ENCODE measurements around the gene NR1D1. TPM values are rescaled to one million over a fixed set of nuclear protein-coding genes. Genes with fewer than 3 reads are reported as not detected.

Gene NR1D1
- total RNA-seq, 1 experiment from 2014 or later, result 7.5 TPM

DNA sequence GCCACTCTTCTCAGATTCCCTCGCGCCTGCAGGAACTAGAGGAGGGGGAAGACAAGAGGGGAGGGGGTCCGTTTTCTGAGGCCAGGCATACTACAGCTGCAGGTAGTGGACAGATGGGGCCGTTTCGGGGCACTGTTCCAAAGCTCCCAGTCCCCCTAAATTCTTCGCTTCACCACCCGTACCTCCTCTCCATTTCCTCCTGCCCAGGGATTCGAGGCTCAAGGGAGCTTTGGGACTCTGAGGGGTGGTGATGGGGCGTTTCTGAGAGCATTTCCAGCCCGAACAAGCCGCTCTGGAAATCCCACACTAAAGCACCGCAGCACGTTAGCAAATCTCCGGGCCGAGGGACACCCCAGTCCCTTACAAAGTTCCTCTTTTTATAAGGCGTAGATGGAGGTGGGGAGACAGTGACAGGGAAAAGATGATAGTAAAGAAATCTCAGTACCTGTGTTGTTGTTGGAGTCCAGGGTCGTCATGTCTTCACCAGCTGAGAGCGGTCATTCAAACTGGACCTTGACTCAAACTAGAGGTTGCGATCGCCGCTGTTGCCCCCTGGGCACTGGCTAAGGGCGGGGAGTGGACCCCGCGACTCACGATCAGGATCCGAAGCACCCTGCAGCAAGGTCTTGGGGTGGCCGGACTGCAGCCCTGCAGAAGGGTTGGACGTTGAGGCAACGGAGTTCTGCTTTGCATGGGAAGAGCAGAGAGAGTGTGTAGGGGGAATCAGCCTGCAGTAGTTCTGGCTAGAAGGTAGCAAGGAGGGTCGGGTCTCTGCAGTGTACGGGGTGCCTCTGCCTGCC lies 570 bp downstream of the NR1D1 start:
- BruUV-seq (replicated peaks), result TSS peak; percentile 85
- no peak for DNase-seq (ENCODE audit: unreplicated experiment)
- Mint-ChIP-seq H3K4me3 (ENCODE audit: unreplicated experiment) (peak overlapping the region; percentile 95), H3K4me1 (ENCODE audit: insufficient read depth, unreplicated experiment) (peaks cover 38% of the 10 kb centered on the region), H3K27ac (ENCODE audit: low read depth, unreplicated experiment) (peak overlapping the region; percentile 94), H3K27me3 (ENCODE audit: insufficient read depth, unreplicated experiment) (no peaks in the 10 kb centered on the region), H3K9me3 (ENCODE audit: unreplicated experiment) (no peaks in the 10 kb centered on the region), H3K36me3 (ENCODE audit: insufficient read depth, unreplicated experiment) (peaks cover 37% of the 10 kb centered on the region)
- ChIA-PET CTCF (interaction anchor here (0.6 to 8.0 kb wide), 12 partner anchors 12 to 1594 kb away, joined by 3 to 86 read pairs (median 4); partner anchors contain the start of gene THRA), POLR2A (interaction anchor here (0.6 to 7.5 kb wide), 41 partner anchors 7 to 1419 kb away, joined by 3 to 340 read pairs (median 7); partner anchors contain the start of genes CASC3, CDK12, CSF3 and KRT15)
- TF ChIP-seq, protein P1, sequence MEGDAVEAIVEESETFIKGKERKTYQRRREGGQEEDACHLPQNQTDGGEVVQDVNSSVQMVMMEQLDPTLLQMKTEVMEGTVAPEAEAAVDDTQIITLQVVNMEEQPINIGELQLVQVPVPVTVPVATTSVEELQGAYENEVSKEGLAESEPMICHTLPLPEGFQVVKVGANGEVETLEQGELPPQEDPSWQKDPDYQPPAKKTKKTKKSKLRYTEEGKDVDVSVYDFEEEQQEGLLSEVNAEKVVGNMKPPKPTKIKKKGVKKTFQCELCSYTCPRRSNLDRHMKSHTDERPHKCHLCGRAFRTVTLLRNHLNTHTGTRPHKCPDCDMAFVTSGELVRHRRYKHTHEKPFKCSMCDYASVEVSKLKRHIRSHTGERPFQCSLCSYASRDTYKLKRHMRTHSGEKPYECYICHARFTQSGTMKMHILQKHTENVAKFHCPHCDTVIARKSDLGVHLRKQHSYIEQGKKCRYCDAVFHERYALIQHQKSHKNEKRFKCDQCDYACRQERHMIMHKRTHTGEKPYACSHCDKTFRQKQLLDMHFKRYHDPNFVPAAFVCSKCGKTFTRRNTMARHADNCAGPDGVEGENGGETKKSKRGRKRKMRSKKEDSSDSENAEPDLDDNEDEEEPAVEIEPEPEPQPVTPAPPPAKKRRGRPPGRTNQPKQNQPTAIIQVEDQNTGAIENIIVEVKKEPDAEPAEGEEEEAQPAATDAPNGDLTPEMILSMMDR (IDR thresholded peaks at IDR 0.05; ENCODE audit: unreplicated experiment), result no peak
- intact Hi-C loops (cut with micrococcal nuclease), result no loop called here

DNA sequence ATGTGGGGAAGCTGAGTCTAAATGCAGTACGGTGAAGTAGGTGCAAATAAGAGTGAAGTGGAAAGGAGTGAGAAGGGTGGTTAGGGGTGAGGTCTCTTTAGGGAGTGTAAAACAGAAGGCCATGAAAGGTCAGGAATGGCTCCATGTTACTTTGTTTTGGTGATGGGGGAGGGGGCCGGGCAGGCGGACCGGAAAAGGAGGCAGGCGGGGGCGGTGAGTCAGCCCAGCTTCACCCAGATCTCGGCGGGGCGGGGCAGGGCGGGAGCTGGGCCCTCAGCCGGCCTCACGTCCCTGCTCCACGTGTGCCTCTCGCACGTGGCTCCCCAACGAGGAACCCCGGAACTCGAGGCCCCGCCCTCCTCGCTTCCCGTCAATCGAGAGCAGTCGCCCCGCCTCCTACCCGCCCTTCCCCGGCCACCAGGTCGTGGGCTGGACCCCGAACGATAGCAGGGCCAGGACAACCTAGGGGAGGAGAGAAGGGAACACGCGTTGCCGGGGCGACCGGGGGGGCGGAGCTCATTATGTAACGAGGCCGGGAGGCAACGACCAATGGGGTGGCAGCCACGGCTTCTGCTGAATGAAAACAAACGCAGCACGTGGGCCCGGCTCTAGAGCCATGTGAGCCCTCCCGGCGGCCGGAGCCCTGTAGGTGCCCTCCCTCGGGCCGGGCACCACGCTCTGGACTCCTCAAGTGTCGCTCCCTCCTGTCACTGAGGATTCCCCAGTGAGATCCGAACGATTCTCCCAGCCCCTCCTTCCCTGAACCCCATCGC lies 1.4 kb downstream of the NR1D1 start:
- Mint-ChIP-seq H3K27me3 (ENCODE audit: insufficient read depth, unreplicated experiment) (no peaks in the 10 kb centered on the region), H3K27ac (ENCODE audit: low read depth, unreplicated experiment) (peak overlapping the region; percentile 94), H3K4me3 (ENCODE audit: unreplicated experiment) (peak overlapping the region; percentile 95), H3K4me1 (ENCODE audit: insufficient read depth, unreplicated experiment) (peaks cover 31% of the 10 kb centered on the region), H3K36me3 (ENCODE audit: insufficient read depth, unreplicated experiment) (peaks cover 45% of the 10 kb centered on the region), H3K9me3 (ENCODE audit: unreplicated experiment) (no peaks in the 10 kb centered on the region)
- TF ChIP-seq, protein P1 (IDR thresholded peaks at IDR 0.05; ENCODE audit: unreplicated experiment), result no peak
- DNase-seq (ENCODE audit: unreplicated experiment), result peak; percentile 100
- BruUV-seq (replicated peaks), result no TSS peak
- CTCF ChIA-PET, result interaction anchor here (0.6 to 8.0 kb wide), 11 partner anchors 8 to 706 kb away, joined by 3 to 86 read pairs (median 3); no protein-coding TSS in a partner anchor
- POLR2A ChIA-PET, result interaction anchor here (0.6 to 7.5 kb wide), 38 partner anchors 8 to 1420 kb away, joined by 3 to 340 read pairs (median 7); partner anchors contain the start of genes CASC3, CSF3, KRT15 and MED24
- intact Hi-C loops (cut with micrococcal nuclease), result no loop called here

DNA sequence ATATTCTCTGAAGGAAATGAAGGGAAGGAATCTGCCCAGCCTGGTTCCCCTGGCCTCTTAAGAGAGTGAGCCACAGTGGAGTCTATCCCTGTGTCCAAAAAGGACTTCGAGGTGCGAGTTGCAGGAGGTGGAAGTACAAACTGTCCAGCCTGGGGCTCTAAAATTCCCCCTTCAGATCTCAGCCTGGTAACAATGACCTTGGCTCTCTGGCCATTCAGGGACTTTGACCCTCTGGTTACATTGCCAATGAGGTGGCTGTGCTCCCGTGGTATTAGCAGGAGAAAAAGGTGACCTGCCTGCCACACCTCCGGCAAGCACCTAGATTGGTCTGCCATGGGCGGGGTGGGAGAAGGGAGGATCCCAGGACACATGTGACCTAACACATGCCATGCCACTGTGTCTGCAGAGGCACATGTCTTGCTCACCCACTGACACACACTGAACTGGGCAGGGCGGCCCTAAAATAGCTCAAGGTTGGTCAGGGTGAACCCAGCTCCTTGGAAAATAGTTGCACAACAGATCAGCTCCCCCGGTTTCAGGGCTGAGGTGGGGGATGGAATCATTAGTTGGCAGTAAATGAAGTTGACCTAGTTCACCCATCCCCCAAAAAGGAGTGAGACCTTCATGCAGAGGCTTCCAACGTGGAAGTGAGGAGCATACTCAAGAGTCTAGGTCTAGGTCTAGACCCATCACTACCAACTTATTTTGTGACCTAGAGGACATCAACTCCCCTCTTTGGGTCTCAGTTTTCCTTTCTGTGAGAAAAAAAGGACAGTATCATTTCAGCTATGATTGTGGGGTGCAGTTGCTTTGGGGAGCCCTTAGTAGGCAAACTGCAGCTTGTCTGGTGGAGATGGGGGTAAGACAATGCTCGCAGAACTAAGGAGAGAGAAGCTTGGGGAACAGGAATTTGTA lies 2.2 kb downstream of the NR1D1 start:
- H3K4me1 Mint-ChIP-seq (ENCODE audit: insufficient read depth, unreplicated experiment), result peaks cover 31% of the 10 kb centered on the region
- peak overlapping the region; percentile 94 for H3K27ac Mint-ChIP-seq (ENCODE audit: low read depth, unreplicated experiment)
- BruUV-seq (replicated peaks), result no TSS peak
- POLR2A ChIA-PET, result interaction anchor here (0.6 to 7.5 kb wide), 31 partner anchors 8 to 856 kb away, joined by 3 to 340 read pairs (median 12); partner anchors contain the start of genes CASC3, CSF3, MED24 and MSL1
- peak overlapping the region; percentile 95 for H3K4me3 Mint-ChIP-seq (ENCODE audit: unreplicated experiment)
- no peaks in the 10 kb centered on the region for H3K9me3 Mint-ChIP-seq (ENCODE audit: unreplicated experiment)
- intact Hi-C loops (cut with micrococcal nuclease), result no loop called here
- H3K36me3 Mint-ChIP-seq (ENCODE audit: insufficient read depth, unreplicated experiment), result peaks cover 53% of the 10 kb centered on the region
- TF ChIP-seq, protein P1 (IDR thresholded peaks at IDR 0.05; ENCODE audit: unreplicated experiment), result no peak
- no peaks in the 10 kb centered on the region for H3K27me3 Mint-ChIP-seq (ENCODE audit: insufficient read depth, unreplicated experiment)
- CTCF ChIA-PET, result interaction anchor here (0.5 to 8.0 kb wide), 14 partner anchors 8 to 705 kb away, joined by 3 to 86 read pairs (median 3); partner anchors contain the start of gene MED24
- DNase-seq (ENCODE audit: unreplicated experiment), result peak; percentile 87
